Frontal cortex (tissue), 4 donors: ENCODE measurements around the gene ZNF445. TPM values are rescaled to one million over a fixed set of nuclear protein-coding genes. Genes with fewer than 3 reads are reported as not detected.
"Not testable (repeated sequence)": the region's sequence is repeated elsewhere in the genome, so short reads cannot be mapped to it uniquely, and the experiment has no call there.

ENCODE experiments used
- DNase-seq, 2 donors: peaks; one replicate each; pipeline ENCODE4 v3.0.0; 2012; ENCODE audit warnings: low spot score in 2 of 2
- FAIRE-seq: peaks from 2 replicates; lab custom pipeline; 2012; peaks lifted over from hg19 to GRCh38; lab: Jason Lieb, UNC
- total RNA-seq: library from RNA; depleted of rRNA; stranded (reverse); fragments of >200 nt; gene quantifications from one replicate; pipeline ENCODE4 v1.2.3, GENCODE V29; 2014
- donor health status: control.
- donor health status: control.
- donor health status: control.

Gene ZNF445
- total RNA-seq, 1 donor from 2014 or later = 29.3 TPM

- DNase-seq (peak; percentile 5 to 27), FAIRE-seq (no peak)
Measured at GRCh38 chr3:44439499-44440295, 37.8 kb downstream of the ZNF445 start.

- FAIRE-seq = no peak
- DNase-seq = no peak
Measured at GRCh38 chr3:44437800-44438199, 39.7 kb downstream of the ZNF445 start.

DNA sequence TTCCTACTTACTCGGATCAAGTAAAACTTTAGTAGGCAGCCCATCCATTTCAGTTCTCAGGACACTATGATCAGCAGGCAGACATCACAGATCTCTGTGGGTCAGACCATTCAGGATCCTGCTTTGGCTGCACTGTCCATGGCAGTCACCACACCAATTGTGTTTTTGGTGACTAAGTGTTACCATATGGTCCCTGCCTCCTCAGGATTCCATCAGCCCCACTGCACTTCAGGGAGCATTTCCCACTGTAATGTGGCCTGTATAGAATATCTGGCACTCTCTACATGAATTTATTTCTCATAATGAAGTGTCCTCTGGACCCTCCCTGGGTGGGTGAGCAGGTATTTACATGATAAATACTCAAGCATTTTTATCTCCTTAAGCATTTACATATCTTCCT, 41.3 kb downstream of the ZNF445 start:
- FAIRE-seq (no peak), DNase-seq (no peak)

- FAIRE-seq = no peak
- DNase-seq = no peak
Measured at GRCh38 chr3:44434834-44435510, 42.5 kb downstream of the ZNF445 start.

- DNase-seq (no peak), FAIRE-seq (no peak)
Measured at GRCh38 chr3:44430466-44430865, 47.0 kb downstream of the ZNF445 start.

- no peak for FAIRE-seq
Measured at GRCh38 chr3:44429459-44429858, 48.0 kb downstream of the ZNF445 start.

DNA sequence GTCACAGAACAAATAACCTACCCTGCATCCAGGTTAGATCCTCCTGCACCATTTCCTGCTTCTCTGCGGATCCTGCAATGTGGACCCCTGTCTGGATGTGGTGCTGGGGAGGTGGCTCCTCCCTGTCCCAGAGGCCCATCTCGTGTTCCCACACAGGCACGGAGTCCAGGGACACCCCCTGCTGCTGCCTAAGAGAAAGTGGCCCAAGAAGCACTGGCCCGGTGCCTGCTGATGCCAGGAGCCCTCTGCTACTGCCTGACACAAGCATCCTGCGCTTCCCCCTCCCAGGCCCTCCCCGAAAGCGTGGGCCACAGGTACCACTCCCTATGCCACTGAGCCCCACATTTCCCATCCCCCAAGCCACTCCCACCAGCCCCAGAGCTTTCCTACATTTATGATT, 48.6 kb downstream of the ZNF445 start:
- FAIRE-seq = no peak
- no peak for DNase-seq

More at GRCh38 chr3:44429459-44429858, 48.0 kb downstream of the ZNF445 start:
- no peak for DNase-seq

DNA sequence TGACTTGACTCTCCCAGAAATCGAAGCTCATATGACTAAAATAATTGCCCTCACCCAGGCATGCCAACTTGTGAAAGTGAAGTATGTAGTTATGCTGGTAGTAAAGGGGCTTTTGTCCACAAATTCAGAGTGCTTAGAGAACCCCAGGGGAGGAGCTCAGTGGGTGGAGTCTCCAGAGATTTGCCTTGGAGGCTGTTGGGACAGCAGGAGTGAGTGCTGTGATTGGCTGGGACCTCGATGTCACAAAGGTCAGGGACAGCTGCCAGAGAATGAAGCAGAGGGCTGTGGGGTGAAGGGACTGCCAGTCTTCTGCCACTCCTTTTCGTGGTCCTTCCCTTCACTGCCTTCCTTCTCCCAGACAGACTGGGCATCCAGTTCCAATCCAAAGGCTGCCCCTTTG, 49.8 kb downstream of the ZNF445 start:
- FAIRE-seq = no peak
- DNase-seq = no peak

DNA sequence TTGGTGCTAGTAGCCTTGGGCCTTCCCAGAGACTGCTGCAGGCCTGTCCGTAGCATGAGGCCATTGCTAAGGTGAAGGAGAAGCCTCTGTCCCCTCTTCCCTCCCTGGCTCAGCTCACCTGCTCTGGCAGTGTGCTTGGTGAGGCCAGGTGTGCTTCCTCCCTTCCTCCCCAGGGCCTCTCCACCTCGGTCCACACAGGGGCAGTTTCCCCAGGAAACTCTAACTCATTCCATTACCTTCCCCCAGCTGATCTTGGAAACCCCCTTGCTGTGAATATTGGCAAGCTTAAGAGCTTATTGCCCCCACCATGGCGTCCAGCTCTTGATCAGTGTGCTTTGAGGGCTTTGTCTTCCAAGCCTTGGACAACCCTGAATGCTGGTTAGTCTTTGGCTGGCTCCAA, 52.7 kb downstream of the ZNF445 start:
- no peak for FAIRE-seq

DNA sequence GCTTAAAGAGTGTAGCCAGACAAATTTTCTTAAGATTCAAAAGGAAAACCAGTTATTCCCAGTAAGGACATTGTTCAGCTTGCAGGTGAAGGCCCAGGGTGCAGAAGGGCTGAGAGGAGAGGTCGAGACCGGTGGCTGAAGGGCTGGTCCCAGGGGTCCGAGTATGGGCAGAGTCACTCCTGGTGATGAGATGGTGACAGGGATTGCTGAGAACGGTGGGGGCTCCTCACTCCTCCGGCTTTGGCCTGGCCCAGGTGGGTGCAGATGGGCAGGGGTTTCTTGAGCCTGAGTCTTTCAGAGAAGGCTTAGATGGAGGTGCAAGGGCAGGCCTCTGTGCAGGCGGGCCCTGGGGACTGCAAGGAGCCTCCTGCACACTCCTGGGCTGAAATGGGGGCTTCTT, 56.2 kb downstream of the ZNF445 start:
- DNase-seq (no peak), FAIRE-seq (no peak)

More for the DNA sequence above, 52.7 kb downstream of the ZNF445 start:
- no peak for DNase-seq

- DNase-seq = no peak
- no peak for FAIRE-seq
Measured at GRCh38 chr3:44420676-44421075, 56.8 kb downstream of the ZNF445 start.

DNA sequence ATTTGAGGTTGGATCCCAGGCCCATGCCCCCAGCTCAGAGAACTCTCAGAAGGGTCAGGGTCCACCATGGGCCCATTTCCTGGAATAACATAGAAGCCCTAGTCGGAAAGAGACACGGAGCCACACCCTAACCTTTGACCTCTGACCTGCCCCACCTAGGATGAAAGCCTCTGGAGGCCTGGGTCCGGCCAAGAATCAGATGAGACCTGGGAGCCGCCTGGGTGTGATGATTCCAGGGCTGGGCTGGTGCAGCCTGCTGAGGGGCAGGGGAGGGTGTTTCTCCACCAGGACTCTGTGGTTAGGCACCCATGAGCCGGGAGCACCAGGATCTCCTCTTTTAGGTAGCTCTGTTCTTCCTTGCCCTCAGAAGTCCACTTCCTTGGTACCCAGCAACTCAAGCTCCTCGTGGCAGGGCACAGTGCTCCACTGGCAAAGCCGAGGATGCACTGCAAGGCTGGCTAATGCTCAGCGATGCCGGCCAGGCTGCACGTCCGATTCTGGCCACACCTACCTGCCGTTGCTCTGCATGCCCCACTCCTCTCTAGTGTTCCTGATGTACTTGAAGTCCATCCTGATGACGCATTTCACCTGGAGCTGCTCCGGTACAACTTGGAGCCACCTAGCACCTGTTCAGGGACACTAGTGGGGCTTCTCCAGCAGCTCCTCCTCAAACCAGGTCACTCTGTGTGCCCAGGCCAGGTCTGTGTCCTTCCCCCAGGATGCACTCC, 57.4 kb downstream of the ZNF445 start:
- FAIRE-seq (no peak), DNase-seq (no peak)

GRCh38 chr3:44419116-44419922, 58.2 kb downstream of the ZNF445 start:
- FAIRE-seq (no peak), DNase-seq (no peak)

DNA sequence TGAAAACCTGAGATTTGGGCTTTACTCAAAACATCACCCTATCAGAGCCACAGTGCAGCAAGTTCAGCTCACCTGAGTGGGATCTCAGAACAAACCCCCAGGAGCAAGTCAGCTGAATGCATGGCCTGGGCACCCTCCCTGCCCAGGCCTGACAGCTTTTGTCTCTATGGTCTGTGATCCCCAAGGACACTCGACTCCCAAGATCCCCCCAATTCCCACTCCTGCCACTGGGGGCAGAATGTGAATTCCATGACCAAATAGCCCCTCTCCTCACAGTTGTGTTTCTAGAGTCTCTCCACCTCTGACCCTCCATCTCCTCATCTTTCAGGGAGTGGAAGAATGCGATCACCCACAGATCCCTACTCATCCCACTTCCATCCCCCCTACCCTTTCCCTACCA, 58.9 kb downstream of the ZNF445 start:
- FAIRE-seq (no peak), DNase-seq (no peak)

- not testable (repeated sequence) for DNase-seq, FAIRE-seq
Measured at GRCh38 chr3:44418118-44418517, 59.4 kb downstream of the ZNF445 start.

GRCh38 chr3:44416031-44417030, 61.1 kb downstream of the ZNF445 start:
- DNase-seq (no peak), FAIRE-seq (no peak)

DNA sequence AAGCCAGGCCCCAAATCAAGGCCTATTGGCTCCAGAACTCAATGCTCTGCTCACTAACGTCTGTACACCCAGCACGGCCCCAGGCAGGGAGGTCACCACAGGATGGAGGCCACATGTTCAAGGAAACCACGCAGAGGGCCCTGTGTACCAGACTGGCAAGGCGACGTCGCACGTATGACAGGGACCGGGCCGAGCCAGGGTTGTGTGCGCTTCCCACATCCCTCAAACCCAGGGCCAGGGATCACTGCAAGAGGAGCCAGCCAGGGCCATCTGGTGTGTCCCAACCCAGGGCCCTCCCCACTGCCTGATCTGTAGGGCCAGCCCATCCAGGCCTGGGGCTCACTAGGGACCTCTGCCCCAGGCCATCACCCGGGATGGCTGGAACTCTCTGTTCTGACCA, 62.0 kb downstream of the ZNF445 start:
- DNase-seq (no peak), FAIRE-seq (no peak)

- FAIRE-seq = no peak
- DNase-seq = no peak
Measured at GRCh38 chr3:44414517-44415090, 62.9 kb downstream of the ZNF445 start.
